Measurements from ENCODE around the gene ATP6V1G3. TPM values are rescaled to one million over a fixed set of nuclear protein-coding genes. Genes with fewer than 3 reads are reported as not detected.

The ATP6V1G3 gene
- total RNA-seq, 4 donors from 2014 or later = not detected

DNA sequence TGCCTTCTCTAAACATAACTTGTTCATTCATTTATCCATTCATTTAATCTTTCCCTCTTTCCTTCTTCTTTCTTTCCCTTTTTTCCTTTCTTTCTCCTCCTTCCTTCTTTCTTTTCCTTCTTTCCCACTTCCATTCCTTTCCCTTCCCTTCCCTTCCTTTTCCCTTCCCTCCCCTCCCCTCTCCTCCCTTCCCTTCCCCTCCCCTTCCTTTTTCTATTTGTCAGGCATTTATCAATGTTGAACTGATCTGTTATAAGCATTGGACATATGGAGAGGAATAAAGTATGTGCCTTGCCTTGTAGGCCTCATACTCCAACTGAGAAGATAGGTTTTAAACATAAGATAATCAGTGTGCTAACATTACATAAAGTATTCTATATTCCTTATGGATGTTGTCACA is 23.7 kb upstream of the ATP6V1G3 start:
- ATAC-seq = no peak
- intact Hi-C loops (cut with DNase I; ENCODE audit: low total_unique reads) = no loop called here
- Histone ChIP-seq H3K4me3 (no peak overlapping the region), H3K36me3 (no peaks in the 10 kb centered on the region), H3K27ac (no peak overlapping the region), H3K9me3 (no peaks in the 10 kb centered on the region), H3K4me1 (no peaks in the 10 kb centered on the region), H3K27me3 (no peaks in the 10 kb centered on the region)
- TF ChIP-seq, protein P1, sequence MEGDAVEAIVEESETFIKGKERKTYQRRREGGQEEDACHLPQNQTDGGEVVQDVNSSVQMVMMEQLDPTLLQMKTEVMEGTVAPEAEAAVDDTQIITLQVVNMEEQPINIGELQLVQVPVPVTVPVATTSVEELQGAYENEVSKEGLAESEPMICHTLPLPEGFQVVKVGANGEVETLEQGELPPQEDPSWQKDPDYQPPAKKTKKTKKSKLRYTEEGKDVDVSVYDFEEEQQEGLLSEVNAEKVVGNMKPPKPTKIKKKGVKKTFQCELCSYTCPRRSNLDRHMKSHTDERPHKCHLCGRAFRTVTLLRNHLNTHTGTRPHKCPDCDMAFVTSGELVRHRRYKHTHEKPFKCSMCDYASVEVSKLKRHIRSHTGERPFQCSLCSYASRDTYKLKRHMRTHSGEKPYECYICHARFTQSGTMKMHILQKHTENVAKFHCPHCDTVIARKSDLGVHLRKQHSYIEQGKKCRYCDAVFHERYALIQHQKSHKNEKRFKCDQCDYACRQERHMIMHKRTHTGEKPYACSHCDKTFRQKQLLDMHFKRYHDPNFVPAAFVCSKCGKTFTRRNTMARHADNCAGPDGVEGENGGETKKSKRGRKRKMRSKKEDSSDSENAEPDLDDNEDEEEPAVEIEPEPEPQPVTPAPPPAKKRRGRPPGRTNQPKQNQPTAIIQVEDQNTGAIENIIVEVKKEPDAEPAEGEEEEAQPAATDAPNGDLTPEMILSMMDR (IDR thresholded peaks at IDR 0.05 in 4 of 5, conservative IDR thresholded peaks at IDR 0.05 in 1 of 5) = no peak
- TF ChIP-seq POLR2A (IDR thresholded peaks at IDR 0.05) = no peak
- DNase-seq = no peak
- in situ Hi-C loops (cut with MboI; ENCODE audit: low sequenced_read_pairs in 4 of 4) = no loop called here

DNA sequence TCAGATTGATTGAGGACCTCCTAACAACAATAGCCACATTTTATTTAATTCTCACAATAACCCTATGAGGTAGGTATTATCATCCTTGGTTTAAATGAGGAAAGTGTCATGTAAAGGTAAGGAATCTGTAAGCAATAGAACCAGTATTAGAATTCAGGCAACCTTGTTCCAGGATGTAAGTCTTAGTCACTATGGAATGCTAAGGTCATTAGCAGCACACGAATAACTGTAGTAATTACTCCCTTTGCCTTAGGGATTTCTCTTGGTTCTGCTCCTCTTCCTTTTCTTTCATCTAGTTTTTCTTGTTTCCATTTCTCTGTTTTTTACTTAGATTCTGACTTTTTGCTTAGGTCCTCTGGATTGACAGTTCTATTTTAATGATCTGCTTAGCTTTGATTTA is 23.1 kb upstream of the ATP6V1G3 start:
- no peak for TF ChIP-seq POLR2A (IDR thresholded peaks at IDR 0.05)
- TF ChIP-seq, protein P1 (IDR thresholded peaks at IDR 0.05 in 4 of 5, conservative IDR thresholded peaks at IDR 0.05 in 1 of 5) = no peak
- no peak for DNase-seq
- Histone ChIP-seq H3K4me1 (no peaks in the 10 kb centered on the region), H3K27ac (no peak overlapping the region), H3K27me3 (no peaks in the 10 kb centered on the region), H3K36me3 (no peaks in the 10 kb centered on the region), H3K9me3 (no peaks in the 10 kb centered on the region), H3K4me3 (no peak overlapping the region)
- ATAC-seq = no peak
- intact Hi-C loops (cut with DNase I; ENCODE audit: low total_unique reads) (no loop called here), in situ Hi-C loops (cut with MboI; ENCODE audit: low sequenced_read_pairs in 4 of 4) (no loop called here)

DNA sequence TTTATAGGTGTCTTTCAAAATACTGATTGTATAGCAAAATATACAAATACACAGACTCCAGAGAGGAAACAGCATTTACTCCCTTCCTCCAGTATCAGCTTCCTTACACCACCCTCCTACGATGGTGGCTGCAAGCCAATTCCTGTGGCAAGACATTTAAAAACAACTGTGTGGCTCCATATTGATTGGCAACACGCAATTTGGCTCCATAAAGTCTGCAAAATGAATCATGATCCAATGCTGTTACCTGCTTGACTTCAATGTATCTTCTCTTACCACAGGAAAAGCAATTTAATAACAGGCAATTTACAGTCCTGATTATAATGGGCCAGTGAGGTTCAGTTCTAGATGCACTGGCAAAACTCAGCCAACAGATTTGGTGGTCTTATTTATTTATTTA is 19.7 kb upstream of the ATP6V1G3 start:
- intact Hi-C loops (cut with DNase I; ENCODE audit: low total_unique reads) (no loop called here), in situ Hi-C loops (cut with MboI; ENCODE audit: low sequenced_read_pairs in 4 of 4) (no loop called here)
- no peak overlapping the region for H3K4me3 ChIP-seq

DNA sequence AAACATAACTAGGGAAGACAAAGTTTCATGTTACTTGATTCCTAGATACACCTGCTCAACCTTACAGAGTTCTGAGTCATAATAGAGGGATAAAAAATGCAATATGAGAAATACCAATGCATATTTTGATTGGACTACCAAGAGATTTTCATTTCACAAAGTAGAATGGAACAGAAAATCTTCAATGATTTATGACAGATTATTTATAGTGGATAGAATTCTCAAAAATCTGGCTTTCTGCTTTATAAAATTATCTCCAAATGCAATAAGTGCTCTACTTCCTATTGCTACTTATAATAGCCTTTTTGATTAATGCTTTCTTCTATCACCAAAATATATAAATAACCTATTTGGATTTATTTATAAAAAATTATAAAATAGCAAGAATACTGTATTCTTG is 18.9 kb upstream of the ATP6V1G3 start:
- Histone ChIP-seq H3K9me3 (no peaks in the 10 kb centered on the region), H3K36me3 (no peaks in the 10 kb centered on the region), H3K4me1 (no peaks in the 10 kb centered on the region), H3K27ac (no peak overlapping the region), H3K27me3 (no peaks in the 10 kb centered on the region), H3K4me3 (no peak overlapping the region)
- in situ Hi-C loops (cut with MboI; ENCODE audit: low sequenced_read_pairs in 4 of 4) = no loop called here
- no peak for ATAC-seq
- no peak for DNase-seq
- intact Hi-C loops (cut with DNase I; ENCODE audit: low total_unique reads) = no loop called here
- TF ChIP-seq, protein P1 (IDR thresholded peaks at IDR 0.05 in 4 of 5, conservative IDR thresholded peaks at IDR 0.05 in 1 of 5) = no peak
- no peak for TF ChIP-seq POLR2A (IDR thresholded peaks at IDR 0.05)

More for the DNA sequence above, 19.7 kb upstream of the ATP6V1G3 start:
- Histone ChIP-seq H3K27me3 (no peaks in the 10 kb centered on the region), H3K4me1 (no peaks in the 10 kb centered on the region), H3K9me3 (no peaks in the 10 kb centered on the region), H3K36me3 (no peaks in the 10 kb centered on the region), H3K27ac (no peak overlapping the region)
- DNase-seq (no peak), ATAC-seq (no peak)
- TF ChIP-seq POLR2A (IDR thresholded peaks at IDR 0.05) = no peak
- TF ChIP-seq, protein P1 (IDR thresholded peaks at IDR 0.05 in 4 of 5, conservative IDR thresholded peaks at IDR 0.05 in 1 of 5) = no peak

DNA sequence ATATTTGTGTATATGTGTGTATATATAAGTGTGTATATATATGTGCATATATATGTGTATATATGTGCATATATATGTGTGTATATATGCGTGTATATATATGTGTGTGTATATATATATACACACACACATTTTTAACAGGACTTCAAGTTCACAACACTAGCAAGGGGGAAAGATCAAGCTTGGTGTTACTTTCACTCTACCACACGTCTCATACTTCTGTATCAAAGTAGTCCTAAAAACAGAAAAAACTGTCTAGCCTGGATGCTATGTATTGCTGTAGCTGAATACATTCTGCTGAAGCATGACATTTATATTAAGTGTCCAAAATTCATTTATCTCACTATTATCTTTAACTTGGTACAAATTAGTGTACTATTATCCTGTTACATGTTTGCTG is 17.9 kb upstream of the ATP6V1G3 start:
- DNase-seq (no peak), ATAC-seq (no peak)
- TF ChIP-seq, protein P1 (IDR thresholded peaks at IDR 0.05 in 4 of 5, conservative IDR thresholded peaks at IDR 0.05 in 1 of 5) = no peak
- TF ChIP-seq POLR2A (IDR thresholded peaks at IDR 0.05) = no peak
- H3K9me3 ChIP-seq = no peaks in the 10 kb centered on the region
- intact Hi-C loops (cut with DNase I; ENCODE audit: low total_unique reads) (no loop called here), in situ Hi-C loops (cut with MboI; ENCODE audit: low sequenced_read_pairs in 4 of 4) (no loop called here)
- H3K36me3 ChIP-seq = no peaks in the 10 kb centered on the region
- H3K27ac ChIP-seq = no peak overlapping the region
- no peak overlapping the region for H3K4me3 ChIP-seq
- H3K27me3 ChIP-seq = no peaks in the 10 kb centered on the region
- H3K4me1 ChIP-seq = no peaks in the 10 kb centered on the region
